Neuronal stem cell (in vitro differentiated cells): ENCODE measurements around the gene PTGDR.

Source experiments
- DNase-seq: peaks from one replicate; pipeline ENCODE4 v3.0.0-alpha.2; 2013; ENCODE audit warnings: low spot score
- H2AFZ ChIP-seq: one replicate; pipeline ENCODE4 v1.6.1; 2013; ENCODE audit warnings: mild to moderate bottlenecking, low read length, inconsistent platforms
- H2AK5ac ChIP-seq: 2 replicates; pipeline ENCODE4 v1.6.1; 2013; ENCODE audit warnings: low read depth, mild to moderate bottlenecking, inconsistent platforms, low read length, moderate library complexity, mixed read lengths
- H2BK120ac ChIP-seq: 2 replicates; pipeline ENCODE4 v1.6.1; 2013; ENCODE audit warnings: low read depth, mild to moderate bottlenecking, inconsistent platforms, low read length, moderate library complexity, mixed read lengths
- H2BK12ac ChIP-seq: one replicate; pipeline ENCODE4 v1.6.1; 2013; ENCODE audit warnings: low read length, inconsistent platforms
- H2BK15ac ChIP-seq: 2 replicates; pipeline ENCODE4 v1.6.1; 2013; ENCODE audit warnings: mild to moderate bottlenecking, low read length, inconsistent platforms, mixed read lengths
- H2BK5ac ChIP-seq: one replicate; pipeline ENCODE4 v1.6.1; 2013; ENCODE audit warnings: inconsistent platforms, mild to moderate bottlenecking, low read length, moderate library complexity
- H3K14ac ChIP-seq: one replicate; pipeline ENCODE4 v1.6.1; 2013; ENCODE audit warnings: low read length, inconsistent platforms
- H3K18ac ChIP-seq: 2 replicates; pipeline ENCODE4 v1.6.1; 2013; ENCODE audit warnings: low read length, inconsistent platforms
- H3K23ac ChIP-seq: 2 replicates; pipeline ENCODE4 v1.6.1; 2013; ENCODE audit warnings: low read depth, mild to moderate bottlenecking, mixed read lengths, low read length, inconsistent platforms; ENCODE audit not compliant: poor library complexity
- H3K27ac ChIP-seq: replicated peaks from 3 replicates; pipeline ENCODE4 v1.5.1; 2013; ENCODE audit warnings: low read length, inconsistent platforms
- H3K27me3 ChIP-seq, 3 experiments: 2 replicates each; pipeline ENCODE4 v1.6.1; 2013; ENCODE audit warnings: low read length in 3 of 3, mild to moderate bottlenecking in 2 of 3, inconsistent platforms in 1 of 3, low read depth in 1 of 3, mixed read lengths in 1 of 3, moderate library complexity in 1 of 3; ENCODE audit not compliant: control insufficient read depth in 3 of 3, insufficient read depth in 3 of 3
- H3K36me3 ChIP-seq, 2 donors: replicated peaks in 1 of 2; 2 replicates each; pipeline ENCODE4 v1.6.1; 2013; ENCODE audit warnings: low read length in 2 of 2; ENCODE audit not compliant: control insufficient read depth in 2 of 2, insufficient read depth in 2 of 2
- H3K4ac ChIP-seq: 2 replicates; pipeline ENCODE4 v1.6.1; 2013; ENCODE audit warnings: inconsistent platforms, mild to moderate bottlenecking, low read length, moderate library complexity
- H3K4me1 ChIP-seq, 2 donors: 1 replicate in 1 of 2; 2 replicates in 1 of 2; pipeline ENCODE4 v1.6.1; 2013; ENCODE audit warnings: low read length in 2 of 2, low read depth in 1 of 2; ENCODE audit not compliant: control insufficient read depth in 2 of 2, insufficient read depth in 1 of 2
- H3K4me2 ChIP-seq: one replicate; pipeline ENCODE4 v1.6.1; 2013; ENCODE audit warnings: mild to moderate bottlenecking, low read length, inconsistent platforms; ENCODE audit not compliant: insufficient read depth, poor library complexity, severe bottlenecking
- H3K4me3 ChIP-seq, 2 donors: 2 replicates each; pipeline ENCODE4 v1.5.1; 2013; ENCODE audit warnings: low read length in 2 of 2, mild to moderate bottlenecking in 2 of 2, inconsistent platforms in 1 of 2, moderate library complexity in 1 of 2
- H3K79me1 ChIP-seq: one replicate; pipeline ENCODE4 v1.6.1; 2013; ENCODE audit warnings: low read depth, mild to moderate bottlenecking, inconsistent platforms, low read length, moderate library complexity
- H3K9ac ChIP-seq: one replicate; pipeline ENCODE4 v1.6.1; 2013; ENCODE audit warnings: mild to moderate bottlenecking, low read depth, low read length, inconsistent platforms; ENCODE audit not compliant: poor library complexity
- H3K9me3 ChIP-seq, 2 donors: replicated peaks in 1 of 2; 2 replicates each; pipeline versions ENCODE3 to v1.6.1; 2013; ENCODE audit warnings: low read length in 2 of 2, mild to moderate bottlenecking in 2 of 2, inconsistent platforms in 1 of 2, low read depth in 1 of 2, mixed read lengths in 1 of 2, moderate library complexity in 1 of 2; ENCODE audit not compliant: control insufficient read depth in 2 of 2, insufficient read depth in 1 of 2
- H4K8ac ChIP-seq: one replicate; pipeline ENCODE4 v1.6.1; 2013; ENCODE audit warnings: low read depth, mild to moderate bottlenecking, inconsistent platforms, low read length, moderate library complexity
- H4K91ac ChIP-seq: one replicate; pipeline ENCODE4 v1.6.1; 2013; ENCODE audit warnings: low read length, low read depth, mild to moderate bottlenecking, inconsistent platforms; ENCODE audit not compliant: poor library complexity
- WGBS, 2 donors: extraction: QIAGEN DNeasy Blood & Tissue Kit; methylation state at CpG; one replicate each; pipeline ENCODE4 v1.1.7; 2013; ENCODE audit warnings: missing lambda C conversion rate in 2 of 2, mixed read lengths in 1 of 2; ENCODE audit not compliant: insufficient read length in 2 of 2, insufficient replicate concordance in 1 of 2; ENCODE audit errors: extremely low coverage in 2 of 2; 5-methylcytosine and 5-hydroxymethylcytosine counted together

Gene PTGDR

GRCh38 chr14:52325126-52325525 is 57.6 kb downstream of the PTGDR start:
- Histone ChIP-seq H3K4me1 (no peaks in the 10 kb centered on the region), H2BK12ac (no peak overlapping the region), H3K14ac (no peak overlapping the region), H2AFZ (no peak overlapping the region), H3K27me3 (peaks cover 0 to 4% (median 0%) of the 10 kb centered on the region in 3 experiments), H3K36me3 (no peaks in the 10 kb centered on the region), H3K4me3 (no peak overlapping the region), H3K23ac (no peak overlapping the region), H3K4ac (no peak overlapping the region), H3K79me1 (no peaks in the 10 kb centered on the region), H2AK5ac (no peak overlapping the region), H2BK15ac (no peak overlapping the region), H3K9ac (no peak overlapping the region), H2BK5ac (no peak overlapping the region), H3K9me3 (peaks cover 0 to 2% of the 10 kb centered on the region in 2 donors), H3K4me2 (no peak overlapping the region), H3K18ac (no peak overlapping the region), H3K27ac (no peak overlapping the region), H2BK120ac (no peak overlapping the region), H4K8ac (no peak overlapping the region), H4K91ac (no peak overlapping the region)
- DNase-seq = no peak
- WGBS, 2 donors = no CpG with 5 or more reads among the region's 3 CpGs

GRCh38 chr14:52325630-52326029 is 58.1 kb downstream of the PTGDR start:
- Histone ChIP-seq H3K4me1 (no peaks in the 10 kb centered on the region), H2AFZ (no peak overlapping the region), H2BK120ac (no peak overlapping the region), H4K91ac (no peak overlapping the region), H3K36me3 (no peaks in the 10 kb centered on the region), H3K23ac (no peak overlapping the region), H3K14ac (no peak overlapping the region), H2BK5ac (no peak overlapping the region), H2AK5ac (no peak overlapping the region), H2BK15ac (no peak overlapping the region), H3K9me3 (peaks cover 0 to 2% of the 10 kb centered on the region in 2 donors), H3K4me2 (no peak overlapping the region), H3K27me3 (no peaks in the 10 kb centered on the region), H3K79me1 (no peaks in the 10 kb centered on the region), H3K4me3 (no peak overlapping the region), H2BK12ac (no peak overlapping the region), H3K9ac (no peak overlapping the region), H3K27ac (no peak overlapping the region), H4K8ac (no peak overlapping the region), H3K18ac (no peak overlapping the region), H3K4ac (no peak overlapping the region)
- no peak for DNase-seq
- WGBS, 2 donors = no CpG with 5 or more reads among the region's 3 CpGs
